HFF-Myc (cell line): ENCODE results near the gene AGAP1.
"Not testable (repeated sequence)": the region's sequence is repeated elsewhere in the genome, so short reads cannot be mapped to it uniquely, and the experiment has no call there.

Experiments
- DNase-seq: peaks from one replicate; pipeline ENCODE4 v3.0.0-alpha.2; 2011; ENCODE audit warnings: low read depth; ENCODE audit errors: extremely low read depth
- H3K4me3 ChIP-seq: replicated peaks from 2 replicates; pipeline ENCODE4 v1.5.1; 2011; ENCODE audit warnings: low read depth, mild to moderate bottlenecking, control low read depth, low read length
- TF ChIP-seq, protein P1 (sequence below): IDR thresholded peaks from 2 replicates; pipeline ENCODE4 v1.5.1; 2012; ENCODE audit warnings: mild to moderate bottlenecking, low read depth, low read length, control low read depth; ENCODE audit errors: missing control alignments

The AGAP1 gene

GRCh38 chr2:235598532-235599531 lies 105.0 kb downstream of the AGAP1 start:
- TF ChIP-seq, protein P1, sequence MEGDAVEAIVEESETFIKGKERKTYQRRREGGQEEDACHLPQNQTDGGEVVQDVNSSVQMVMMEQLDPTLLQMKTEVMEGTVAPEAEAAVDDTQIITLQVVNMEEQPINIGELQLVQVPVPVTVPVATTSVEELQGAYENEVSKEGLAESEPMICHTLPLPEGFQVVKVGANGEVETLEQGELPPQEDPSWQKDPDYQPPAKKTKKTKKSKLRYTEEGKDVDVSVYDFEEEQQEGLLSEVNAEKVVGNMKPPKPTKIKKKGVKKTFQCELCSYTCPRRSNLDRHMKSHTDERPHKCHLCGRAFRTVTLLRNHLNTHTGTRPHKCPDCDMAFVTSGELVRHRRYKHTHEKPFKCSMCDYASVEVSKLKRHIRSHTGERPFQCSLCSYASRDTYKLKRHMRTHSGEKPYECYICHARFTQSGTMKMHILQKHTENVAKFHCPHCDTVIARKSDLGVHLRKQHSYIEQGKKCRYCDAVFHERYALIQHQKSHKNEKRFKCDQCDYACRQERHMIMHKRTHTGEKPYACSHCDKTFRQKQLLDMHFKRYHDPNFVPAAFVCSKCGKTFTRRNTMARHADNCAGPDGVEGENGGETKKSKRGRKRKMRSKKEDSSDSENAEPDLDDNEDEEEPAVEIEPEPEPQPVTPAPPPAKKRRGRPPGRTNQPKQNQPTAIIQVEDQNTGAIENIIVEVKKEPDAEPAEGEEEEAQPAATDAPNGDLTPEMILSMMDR: no peak
- DNase-seq: no peak
- H3K4me3 ChIP-seq: no peak overlapping the region

GRCh38 chr2:235599596-235600338 lies 105.9 kb downstream of the AGAP1 start:
- DNase-seq: no peak
- TF ChIP-seq, protein P1: no peak
- H3K4me3 ChIP-seq: no peak overlapping the region

DNA sequence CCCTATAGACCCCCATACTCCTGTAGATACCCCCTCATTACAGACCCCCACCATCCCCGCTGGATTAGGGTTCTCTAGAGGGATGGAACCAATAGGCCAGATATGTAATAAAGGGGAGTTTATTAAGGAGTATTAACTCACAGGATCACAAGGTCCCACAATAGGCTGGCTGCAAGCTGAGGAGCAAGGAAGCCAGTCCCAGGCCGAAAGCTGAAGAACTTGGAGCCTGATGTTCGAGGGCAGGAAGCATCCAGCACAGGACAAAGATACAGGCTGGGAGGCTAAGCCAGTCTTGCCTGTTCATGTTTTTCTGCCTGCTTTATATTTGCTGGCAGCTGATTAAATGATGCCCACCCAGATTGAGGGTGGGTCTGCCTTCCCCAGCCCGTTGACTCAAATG lies 106.6 kb downstream of the AGAP1 start:
- TF ChIP-seq, protein P1: no peak

DNA sequence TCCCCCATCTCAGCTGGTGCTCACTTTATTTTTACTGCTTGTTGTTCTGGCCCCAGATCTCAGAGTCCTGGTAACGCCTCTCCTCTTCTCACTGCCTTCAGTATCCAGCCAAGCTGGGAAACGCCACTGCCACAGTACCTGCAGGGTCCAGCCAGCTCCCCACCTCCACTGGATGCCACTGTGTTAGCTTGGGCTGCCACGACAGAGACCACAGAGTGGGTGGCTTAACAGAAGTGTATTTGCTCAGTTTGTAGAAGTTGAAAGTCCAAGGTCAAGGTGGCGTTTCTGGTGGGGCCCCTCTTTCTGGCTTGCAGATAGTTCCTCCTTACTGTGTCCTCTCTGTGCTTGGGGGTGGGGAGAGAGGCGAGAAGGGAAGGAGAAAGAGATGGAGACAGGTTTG lies 107.1 kb downstream of the AGAP1 start:
- no peak for DNase-seq
- TF ChIP-seq, protein P1: no peak
- no peak overlapping the region for H3K4me3 ChIP-seq

More for the DNA sequence above, 106.6 kb downstream of the AGAP1 start:
- H3K4me3 ChIP-seq: no peak overlapping the region
- no peak for DNase-seq

DNA sequence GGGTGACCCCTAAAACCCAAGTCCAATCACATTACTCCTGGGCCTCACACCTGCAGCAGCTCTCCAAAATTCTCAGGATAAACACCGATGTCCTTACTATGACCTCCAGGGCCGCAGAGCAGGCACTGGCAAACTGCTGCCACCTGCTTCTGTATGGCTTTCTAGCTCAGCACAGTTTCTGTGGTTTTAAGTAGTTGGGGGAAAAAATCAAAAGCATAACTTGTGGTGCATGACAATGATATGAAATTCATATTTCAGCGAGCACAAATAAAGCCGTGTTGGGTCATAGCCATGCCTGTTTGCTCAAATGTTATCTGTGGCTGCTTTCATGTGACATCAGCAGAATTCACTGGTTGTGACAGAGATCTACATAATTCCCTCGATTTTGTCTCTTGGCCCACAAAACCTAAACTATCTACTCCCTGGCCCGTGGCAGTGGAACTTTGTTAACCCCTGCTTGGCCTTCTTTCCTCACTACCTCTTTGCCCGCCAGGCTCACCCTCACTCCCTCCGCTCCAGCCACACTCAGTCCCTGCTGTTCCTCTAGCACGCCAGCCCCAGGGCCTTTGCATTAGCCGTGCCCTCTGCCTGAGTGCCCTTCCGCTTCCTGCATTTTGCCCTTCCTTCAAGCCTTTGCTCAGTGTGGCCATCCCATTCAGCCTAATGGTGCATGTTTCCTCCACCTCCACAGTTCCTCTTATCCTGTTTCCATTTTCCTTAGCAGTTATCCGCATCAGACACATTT lies 108.3 kb downstream of the AGAP1 start:
- TF ChIP-seq, protein P1: no peak
- no peak for DNase-seq
- no peak overlapping the region for H3K4me3 ChIP-seq

DNA sequence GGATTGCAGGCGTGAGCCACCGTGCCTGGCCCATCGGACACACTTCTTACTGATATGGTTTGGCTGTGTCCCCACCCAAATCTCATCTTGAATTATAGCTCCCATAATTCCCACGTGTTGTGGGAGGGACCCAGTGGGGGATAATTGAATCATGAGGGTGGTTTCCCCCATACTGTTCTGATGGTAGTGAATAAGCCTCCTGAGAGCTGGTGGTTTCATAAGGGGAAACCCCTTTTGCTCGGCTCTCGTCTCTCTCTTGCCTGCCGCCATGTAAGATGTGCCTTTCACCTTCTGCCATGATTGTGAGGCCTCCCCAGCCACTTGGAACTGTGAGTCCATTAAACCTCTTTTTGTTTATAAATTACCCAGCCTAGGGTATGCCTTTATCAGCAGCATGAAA lies 109.1 kb downstream of the AGAP1 start:
- H3K4me3 ChIP-seq, DNase-seq: not testable (repeated sequence)
